ENCODE data around the gene COL23A1.

DNA sequence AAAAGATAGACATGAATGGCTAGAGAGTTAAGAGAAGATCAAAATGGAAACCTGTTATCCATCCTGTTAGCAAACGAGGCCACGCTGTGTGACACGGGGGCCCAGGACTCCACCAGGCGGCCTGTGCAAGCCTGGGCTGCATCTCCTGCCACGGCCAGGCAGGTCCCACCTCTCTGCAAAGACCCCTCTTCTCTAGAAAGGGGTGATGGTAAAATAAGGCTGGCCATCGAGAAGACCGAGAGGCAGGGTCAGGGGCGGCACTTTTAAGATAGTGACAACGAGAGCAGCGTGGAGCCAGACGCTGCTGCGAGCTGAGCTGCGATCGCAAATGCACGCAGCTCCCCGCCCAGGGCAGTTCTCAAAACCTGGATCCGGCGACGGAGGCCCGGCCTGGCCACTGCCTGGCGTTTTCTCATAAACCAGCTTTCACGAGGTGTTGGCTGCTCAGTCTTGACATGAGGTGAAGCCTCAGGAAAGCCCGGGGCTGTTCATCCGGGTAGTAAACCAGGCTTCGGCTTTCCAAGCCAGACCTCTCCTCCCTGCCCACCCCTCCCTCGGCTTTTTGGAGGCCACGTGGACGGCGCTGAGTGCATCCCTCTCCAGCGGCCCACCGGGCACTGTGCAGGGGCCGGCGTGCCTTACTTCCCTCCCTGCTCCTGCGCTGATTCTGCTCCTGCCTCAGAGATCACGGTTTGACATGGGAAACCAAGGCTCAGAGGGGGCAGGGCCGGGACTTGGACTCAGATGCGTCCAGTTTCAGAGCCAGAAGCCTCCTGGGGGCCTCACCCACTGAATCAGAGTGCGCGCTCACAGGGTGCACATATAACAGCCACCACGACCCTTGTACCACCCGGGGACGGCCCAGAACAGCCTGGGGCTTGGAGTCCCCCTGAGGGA is 206.0 kb downstream of the COL23A1 start:
- TF ChIP-seq, protein P1, sequence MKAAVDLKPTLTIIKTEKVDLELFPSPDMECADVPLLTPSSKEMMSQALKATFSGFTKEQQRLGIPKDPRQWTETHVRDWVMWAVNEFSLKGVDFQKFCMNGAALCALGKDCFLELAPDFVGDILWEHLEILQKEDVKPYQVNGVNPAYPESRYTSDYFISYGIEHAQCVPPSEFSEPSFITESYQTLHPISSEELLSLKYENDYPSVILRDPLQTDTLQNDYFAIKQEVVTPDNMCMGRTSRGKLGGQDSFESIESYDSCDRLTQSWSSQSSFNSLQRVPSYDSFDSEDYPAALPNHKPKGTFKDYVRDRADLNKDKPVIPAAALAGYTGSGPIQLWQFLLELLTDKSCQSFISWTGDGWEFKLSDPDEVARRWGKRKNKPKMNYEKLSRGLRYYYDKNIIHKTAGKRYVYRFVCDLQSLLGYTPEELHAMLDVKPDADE (CRISPR knock-in tag; IDR thresholded peaks at IDR 0.05): no peak
- TF ChIP-seq TARDBP (CRISPR knock-in tag; IDR thresholded peaks at IDR 0.05): no peak
- TF ChIP-seq, protein P2, sequence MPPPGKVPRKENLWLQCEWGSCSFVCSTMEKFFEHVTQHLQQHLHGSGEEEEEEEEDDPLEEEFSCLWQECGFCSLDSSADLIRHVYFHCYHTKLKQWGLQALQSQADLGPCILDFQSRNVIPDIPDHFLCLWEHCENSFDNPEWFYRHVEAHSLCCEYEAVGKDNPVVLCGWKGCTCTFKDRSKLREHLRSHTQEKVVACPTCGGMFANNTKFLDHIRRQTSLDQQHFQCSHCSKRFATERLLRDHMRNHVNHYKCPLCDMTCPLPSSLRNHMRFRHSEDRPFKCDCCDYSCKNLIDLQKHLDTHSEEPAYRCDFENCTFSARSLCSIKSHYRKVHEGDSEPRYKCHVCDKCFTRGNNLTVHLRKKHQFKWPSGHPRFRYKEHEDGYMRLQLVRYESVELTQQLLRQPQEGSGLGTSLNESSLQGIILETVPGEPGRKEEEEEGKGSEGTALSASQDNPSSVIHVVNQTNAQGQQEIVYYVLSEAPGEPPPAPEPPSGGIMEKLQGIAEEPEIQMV (CRISPR knock-in tag; IDR thresholded peaks at IDR 0.05; ENCODE audit: low read depth): no peak
- TF ChIP-seq ZNF737 (CRISPR knock-in tag; IDR thresholded peaks at IDR 0.05; ENCODE audit: borderline replicate concordance): no peak
